C4-2B (cell line): ENCODE data around the gene KRTAP4-5.

Experiments
- ZFX ChIP-seq: fragments of 450-650 bp; IDR thresholded peaks from 2 replicates; pipeline ENCODE4 v1.6.1; 2017
- TF ChIP-seq, protein P1 (sequence below): fragments of 450-650 bp; conservative IDR thresholded peaks from 2 replicates; pipeline ENCODE4 v1.5.1; 2017; ENCODE audit warnings: mild to moderate bottlenecking

DNA sequence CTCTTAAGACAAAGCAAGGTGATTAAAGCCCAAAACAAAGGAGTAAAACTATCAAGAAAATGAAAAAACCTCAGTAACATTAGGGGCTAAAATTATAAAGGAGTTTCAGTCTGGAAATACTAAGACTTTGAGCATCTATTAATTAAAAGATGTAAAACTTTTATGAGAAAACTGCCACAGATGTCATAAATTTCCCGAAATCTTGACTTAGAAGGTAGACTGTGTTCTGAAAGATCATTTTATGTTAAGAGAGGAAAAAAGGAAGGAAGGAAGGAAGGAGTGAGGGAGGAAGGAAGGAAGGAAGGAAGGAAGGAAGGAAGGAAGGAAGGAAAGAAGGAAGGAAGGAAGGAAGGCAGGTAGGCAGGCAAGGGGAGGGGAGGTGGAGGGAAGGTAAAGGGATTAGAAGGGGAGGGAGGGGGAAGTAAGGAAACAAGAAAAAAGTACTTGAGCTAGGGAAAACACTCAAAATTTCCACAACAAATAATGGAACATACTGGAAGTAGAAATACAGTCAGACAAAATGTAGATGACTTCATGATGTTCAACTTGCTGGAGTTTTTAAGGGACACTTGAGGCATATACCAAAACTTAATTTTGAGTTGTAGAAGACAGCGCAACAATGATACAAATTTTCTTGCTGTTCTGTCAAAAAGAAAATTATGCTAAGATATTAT lies 2.0 kb downstream of the KRTAP4-5 start:
- TF ChIP-seq, protein P1, sequence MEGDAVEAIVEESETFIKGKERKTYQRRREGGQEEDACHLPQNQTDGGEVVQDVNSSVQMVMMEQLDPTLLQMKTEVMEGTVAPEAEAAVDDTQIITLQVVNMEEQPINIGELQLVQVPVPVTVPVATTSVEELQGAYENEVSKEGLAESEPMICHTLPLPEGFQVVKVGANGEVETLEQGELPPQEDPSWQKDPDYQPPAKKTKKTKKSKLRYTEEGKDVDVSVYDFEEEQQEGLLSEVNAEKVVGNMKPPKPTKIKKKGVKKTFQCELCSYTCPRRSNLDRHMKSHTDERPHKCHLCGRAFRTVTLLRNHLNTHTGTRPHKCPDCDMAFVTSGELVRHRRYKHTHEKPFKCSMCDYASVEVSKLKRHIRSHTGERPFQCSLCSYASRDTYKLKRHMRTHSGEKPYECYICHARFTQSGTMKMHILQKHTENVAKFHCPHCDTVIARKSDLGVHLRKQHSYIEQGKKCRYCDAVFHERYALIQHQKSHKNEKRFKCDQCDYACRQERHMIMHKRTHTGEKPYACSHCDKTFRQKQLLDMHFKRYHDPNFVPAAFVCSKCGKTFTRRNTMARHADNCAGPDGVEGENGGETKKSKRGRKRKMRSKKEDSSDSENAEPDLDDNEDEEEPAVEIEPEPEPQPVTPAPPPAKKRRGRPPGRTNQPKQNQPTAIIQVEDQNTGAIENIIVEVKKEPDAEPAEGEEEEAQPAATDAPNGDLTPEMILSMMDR, result no peak
- no peak for TF ChIP-seq ZFX
